IMR-90 (cell line): ENCODE measurements around the gene SIT1. TPM values are rescaled to one million over a fixed set of nuclear protein-coding genes. Genes with fewer than 3 reads are reported as not detected.

Source experiments
- FOS ChIP-seq: fragments of 150-350 bp; IDR thresholded peaks from 2 replicates; pipeline ENCODE4 v1.6.1; 2016; ENCODE audit warnings: low read depth, low read length
- RCOR1 ChIP-seq: IDR thresholded peaks from 2 replicates; pipeline ENCODE4 v1.6.1; 2012; ENCODE audit warnings: mild to moderate bottlenecking, low read length, improper control_type of control experiment; ENCODE audit not compliant: insufficient replicate concordance
- polyA plus RNA-seq, 3 experiments: library from polyadenylated mRNA; depleted of rRNA; stranded (reverse); fragments of >200 nt; gene quantifications; 2 replicates each; pipeline ENCODE4 v1.2.3, GENCODE V29; 2012; ENCODE audit warnings: low replicate concordance in 1 of 3
- total RNA-seq: library from RNA; depleted of rRNA; stranded (reverse); fragments of >200 nt; gene quantifications from 2 replicates; pipeline ENCODE4 v1.2.3, GENCODE V29; 2012
- TF ChIP-seq, protein P1 (sequence below): conservative IDR thresholded peaks from 2 replicates; pipeline ENCODE4 v1.5.1; 2012; ENCODE audit warnings: mild to moderate bottlenecking, low read depth, low read length, improper control_type of control experiment

Gene SIT1
- total and polyA plus RNA-seq, 2 of the 4 experiments (the other 2 are of a cell fraction), result not detected

GRCh38 chr9:35603986-35604577 is 46.6 kb downstream of the SIT1 start (continued):
- TF ChIP-seq, protein P1, sequence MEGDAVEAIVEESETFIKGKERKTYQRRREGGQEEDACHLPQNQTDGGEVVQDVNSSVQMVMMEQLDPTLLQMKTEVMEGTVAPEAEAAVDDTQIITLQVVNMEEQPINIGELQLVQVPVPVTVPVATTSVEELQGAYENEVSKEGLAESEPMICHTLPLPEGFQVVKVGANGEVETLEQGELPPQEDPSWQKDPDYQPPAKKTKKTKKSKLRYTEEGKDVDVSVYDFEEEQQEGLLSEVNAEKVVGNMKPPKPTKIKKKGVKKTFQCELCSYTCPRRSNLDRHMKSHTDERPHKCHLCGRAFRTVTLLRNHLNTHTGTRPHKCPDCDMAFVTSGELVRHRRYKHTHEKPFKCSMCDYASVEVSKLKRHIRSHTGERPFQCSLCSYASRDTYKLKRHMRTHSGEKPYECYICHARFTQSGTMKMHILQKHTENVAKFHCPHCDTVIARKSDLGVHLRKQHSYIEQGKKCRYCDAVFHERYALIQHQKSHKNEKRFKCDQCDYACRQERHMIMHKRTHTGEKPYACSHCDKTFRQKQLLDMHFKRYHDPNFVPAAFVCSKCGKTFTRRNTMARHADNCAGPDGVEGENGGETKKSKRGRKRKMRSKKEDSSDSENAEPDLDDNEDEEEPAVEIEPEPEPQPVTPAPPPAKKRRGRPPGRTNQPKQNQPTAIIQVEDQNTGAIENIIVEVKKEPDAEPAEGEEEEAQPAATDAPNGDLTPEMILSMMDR, result peak; percentile 82
- TF ChIP-seq FOS (no peak), RCOR1 (no peak)
